GM19324 (cell line): ENCODE results near the gene MXD3.
A peak's percentile ranks its signal among the peaks of the same experiment; 100 is the strongest.
"Not testable (repeated sequence)": the region's sequence is repeated elsewhere in the genome, so short reads cannot be mapped to it uniquely, and the experiment has no call there.

Experiments
- ATAC-seq: cut with Tn5 transposase; IDR thresholded peaks from one replicate; pipeline ENCODE4 v1.9.1; 2021; ENCODE audit warnings: mild to moderate bottlenecking, moderate library complexity; ENCODE audit not compliant: unreplicated experiment, low FRiP score

Gene MXD3

DNA sequence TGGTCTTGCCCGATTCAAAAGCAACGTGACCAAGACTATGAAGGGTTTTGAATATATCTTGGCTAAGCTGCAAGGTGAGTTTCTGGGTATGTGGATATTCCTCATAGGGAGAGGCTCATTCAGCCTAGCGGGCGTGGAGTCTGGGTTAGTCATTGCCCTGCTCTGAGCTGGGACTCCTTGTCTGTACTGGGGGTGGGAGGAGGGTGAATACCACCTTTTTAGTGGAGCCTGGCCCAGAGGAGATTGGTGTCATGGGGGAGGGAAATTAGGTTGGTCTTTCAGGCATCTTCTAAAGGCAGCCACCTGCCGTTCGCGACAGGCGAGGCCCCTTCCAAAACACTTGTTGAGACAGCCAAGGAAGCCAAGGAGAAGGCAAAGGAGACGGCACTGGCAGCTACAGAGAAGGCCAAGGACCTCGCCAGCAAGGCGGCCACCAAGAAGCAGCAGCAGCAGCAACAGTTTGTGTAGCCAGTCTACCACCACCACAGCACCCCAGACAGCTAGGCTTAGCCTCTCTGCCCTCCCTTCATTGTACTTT is 5.5 kb downstream of the MXD3 start:
- ATAC-seq: not testable (repeated sequence)

DNA sequence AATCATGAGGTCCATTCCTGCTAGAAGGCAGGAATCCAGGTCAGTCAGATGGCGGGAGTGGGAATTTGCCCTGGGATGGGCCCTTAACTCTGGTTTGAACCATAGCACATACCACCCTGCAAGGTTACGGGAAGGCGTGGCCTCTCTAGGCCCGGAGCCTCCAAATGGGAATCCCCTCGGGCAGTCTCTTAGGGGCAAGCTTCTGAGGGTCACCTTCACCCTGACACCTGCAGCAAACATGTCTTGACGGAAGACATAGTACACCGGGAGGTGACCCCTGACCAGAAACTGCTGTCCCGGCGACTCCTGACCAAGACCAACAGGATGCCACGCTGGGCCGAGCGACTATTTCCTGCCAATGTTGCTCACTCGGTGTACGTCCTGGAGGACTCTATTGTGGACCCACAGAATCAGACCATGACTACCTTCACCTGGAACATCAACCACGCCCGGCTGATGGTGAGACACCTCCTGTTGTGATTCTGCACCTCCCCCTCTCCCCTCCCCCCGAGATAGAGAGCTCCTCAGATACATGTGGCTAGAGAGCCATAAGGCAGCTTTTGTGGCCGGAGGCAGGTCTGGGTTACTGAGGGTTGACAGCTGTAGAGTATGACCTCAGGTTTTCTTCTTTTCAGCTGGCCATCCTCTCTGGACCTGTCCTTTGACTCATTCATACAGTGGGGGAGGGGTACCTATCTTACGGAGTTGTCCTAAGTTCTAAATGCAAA is 7.1 kb downstream of the MXD3 start:
- no peak for ATAC-seq

DNA sequence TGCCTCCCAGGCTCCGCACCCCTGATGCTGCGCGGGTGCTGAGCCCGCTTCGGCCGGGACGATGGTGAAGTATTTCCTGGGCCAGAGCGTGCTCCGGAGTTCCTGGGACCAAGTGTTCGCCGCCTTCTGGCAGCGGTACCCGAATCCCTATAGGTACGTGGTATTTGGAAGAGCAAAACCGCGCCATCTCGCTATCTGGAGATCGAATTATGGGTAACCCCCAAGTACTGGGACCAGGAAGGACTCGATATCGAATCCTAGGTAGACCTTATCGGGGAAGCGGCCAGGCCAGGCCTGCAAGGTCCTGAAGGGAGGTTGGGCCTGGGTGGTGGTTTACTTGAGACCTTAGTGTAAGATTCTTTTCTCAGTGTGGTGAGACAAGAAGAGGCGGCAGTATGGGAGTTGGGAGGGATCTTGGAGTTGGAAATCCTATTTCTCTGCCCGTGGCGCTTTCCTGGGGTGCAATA is 7.7 kb downstream of the MXD3 start:
- ATAC-seq: no peak

DNA sequence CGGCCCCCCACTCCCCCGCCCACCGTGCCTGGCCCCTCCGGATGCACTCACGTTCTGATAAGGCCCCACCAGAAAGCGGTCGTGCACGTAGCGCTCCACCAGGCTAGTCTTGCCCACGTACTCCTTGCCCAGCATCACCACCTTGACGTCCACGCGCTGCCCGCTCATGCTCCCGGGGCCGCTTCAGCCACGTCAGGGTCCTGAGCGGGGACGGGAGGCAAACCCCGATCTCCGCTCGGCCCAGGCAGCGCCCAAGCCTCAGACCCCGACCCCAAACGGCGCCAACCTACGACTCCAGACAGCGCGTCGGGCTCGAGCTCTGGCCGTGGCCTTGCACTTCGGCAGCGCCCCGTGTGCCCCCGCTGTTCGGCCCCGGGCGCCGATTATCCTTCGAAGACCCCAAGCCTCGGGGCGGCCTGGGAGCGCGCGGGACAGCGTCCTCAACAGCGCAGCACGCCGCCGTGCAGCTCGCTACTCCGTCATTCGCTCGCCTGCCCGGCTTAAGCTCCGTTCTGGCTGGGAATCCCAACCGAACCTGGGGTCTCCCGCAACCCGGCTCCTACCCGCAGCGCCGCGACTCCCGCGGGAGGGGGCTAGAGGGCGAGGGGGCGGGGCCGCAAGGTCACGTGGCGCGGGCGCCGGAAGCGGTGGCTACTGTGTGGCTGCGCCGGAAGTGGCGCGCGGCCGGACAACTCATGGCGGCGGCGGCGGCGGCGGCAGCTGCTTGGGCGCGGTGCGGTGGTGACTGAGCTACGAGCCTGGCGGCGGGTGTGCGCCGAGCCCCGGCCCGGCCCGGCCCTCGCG is 8.4 kb downstream of the MXD3 start, which contains the start of the genes PRELID1 and RAB24:
PRELID1 (plus strand) TSS at position 679 of the 804 bp plus-strand sequence. CDS start 187 bp downstream, outside the sequence.
RAB24 (minus strand) TSS at position 599 of the 804 bp plus-strand sequence; CDS start at position 168, 431 bp downstream.
- ATAC-seq: peak; percentile 67

DNA sequence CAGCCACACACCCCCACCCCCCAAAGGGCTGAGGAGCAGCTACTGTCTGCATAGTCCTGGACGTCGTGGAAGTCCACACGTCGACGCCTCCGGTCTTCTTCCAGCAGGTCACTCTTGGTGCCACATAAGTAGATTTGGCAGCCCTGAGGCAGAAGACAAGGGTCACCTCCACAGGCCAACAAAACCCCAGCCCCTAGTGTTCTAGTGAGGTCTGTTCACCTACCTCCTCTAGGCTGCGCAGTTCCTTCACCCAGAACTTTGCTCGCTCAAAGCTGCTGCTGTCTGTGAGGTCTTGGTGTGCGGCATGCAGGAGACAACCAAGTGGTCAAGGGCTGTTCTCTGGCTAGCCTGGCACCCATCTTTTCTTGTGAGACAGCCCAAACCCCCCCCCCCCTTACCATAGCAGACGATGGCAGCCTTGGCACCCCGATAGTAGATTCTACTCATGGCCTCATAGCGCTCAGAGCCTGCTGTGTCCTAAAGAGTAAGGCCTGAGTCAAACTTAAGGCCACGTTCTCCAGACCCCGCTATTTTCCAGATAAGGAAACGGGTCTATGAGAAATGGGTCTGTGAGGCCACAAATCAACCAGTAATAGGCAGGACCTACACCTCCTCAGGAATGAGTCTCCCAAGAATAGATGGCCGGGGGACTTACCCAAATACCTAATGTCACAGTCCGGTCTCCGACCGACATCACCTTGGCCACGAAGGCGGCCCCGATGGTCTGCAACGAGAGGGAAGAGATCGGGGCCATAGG is 9.2 kb downstream of the MXD3 start:
- ATAC-seq: no peak

DNA sequence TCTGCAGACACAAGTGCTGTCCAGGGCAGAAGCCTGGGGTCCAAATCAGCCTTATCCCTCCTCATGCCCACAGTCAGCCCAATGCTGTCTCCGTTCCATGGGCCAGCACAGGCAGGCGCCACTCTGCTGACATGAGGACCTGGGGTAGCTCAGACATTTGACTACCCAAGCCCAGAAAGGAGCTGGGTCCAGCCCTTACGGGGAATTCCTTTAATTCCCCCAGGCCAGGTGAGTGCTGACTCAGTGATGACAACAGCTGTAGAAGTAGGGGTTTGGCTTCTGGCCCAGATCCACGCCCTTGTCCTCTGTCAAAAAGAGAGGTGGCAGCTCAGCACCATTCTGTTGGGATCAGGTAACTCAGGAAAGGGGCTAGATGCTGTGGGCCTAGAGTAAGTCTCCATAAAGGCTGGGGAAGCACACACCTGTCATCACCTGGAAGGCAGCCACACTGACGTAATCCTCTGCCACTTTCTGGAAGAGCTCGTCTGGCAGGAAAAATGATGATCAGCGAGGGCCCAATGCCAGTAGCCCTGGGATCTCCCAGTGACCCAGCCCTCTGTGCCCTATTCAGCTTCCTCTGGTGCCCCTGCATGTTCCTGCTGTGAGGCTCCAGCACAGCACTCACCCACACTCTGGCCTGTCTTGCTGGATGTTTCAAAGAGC is 10.1 kb downstream of the MXD3 start:
- ATAC-seq: no peak

DNA sequence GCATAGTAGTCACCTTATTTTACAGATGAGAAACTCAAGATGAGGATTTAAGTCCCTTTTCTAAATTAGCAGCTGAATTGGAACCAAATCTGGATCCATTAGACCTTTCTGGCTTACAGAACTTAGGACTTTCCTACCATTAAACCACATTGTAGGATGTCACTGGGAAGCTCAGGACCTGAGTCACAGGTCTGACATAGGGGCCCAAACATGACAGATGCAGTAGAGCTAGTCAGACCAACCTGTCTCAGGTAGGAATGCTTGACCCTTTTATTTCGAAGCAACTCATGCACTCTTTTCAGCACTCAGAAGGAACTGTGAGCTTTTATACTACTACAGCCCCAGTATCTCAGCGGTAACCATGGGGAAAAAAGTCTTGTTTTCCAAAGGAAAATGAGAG is 10.7 kb downstream of the MXD3 start:
- ATAC-seq: no peak

DNA sequence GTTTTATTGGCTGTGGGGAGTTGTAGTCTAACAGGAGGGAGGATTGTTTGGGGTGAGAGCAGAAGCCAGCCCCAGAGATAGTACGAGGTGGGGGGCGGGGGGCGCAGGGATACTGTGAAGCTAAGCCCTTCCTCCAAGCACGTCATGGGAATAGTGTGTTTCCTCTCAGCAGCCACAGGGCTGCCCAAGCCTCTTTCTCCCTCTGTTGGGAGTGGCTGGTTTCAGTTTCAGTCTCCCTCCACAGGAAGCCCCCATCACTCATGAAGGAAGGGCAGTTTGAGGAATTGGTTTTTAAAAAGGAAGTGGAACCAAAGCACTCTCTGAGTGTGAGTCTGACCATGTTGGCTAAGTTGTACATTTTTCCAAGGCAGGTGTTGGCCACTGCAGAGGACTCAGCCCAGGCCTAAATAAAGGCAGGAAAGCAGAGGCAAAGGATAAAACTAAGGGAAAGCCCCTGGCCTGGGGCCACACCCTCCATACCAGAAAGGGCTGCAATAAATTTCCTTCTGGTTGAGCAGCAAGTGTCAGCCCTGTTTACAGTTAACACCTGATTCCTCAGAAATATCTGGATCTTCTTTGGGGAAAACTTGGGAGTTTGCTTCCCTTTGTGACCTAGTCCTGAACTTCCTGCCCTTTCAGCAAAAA is 11.3 kb downstream of the MXD3 start:
- ATAC-seq: no peak

DNA sequence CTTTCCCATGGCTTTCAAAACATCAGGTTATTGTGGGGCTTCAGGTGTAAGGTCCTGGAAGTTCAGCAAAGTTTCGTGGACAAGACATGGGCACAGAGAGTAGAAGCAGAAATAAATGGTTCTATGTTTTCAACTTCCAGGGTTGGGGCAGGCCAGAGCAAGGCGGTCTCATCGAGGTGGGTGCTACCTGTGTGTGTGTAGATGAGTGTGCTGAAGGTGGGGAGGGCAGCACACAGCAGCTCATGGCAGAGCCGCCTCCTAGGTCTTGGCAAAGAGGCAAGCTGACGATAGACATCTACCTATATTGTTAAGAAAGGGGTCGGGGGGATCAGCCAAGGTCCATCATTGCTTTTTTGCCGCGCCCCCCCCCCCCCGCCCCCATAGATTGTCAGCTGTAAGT is 12.0 kb downstream of the MXD3 start:
- no peak for ATAC-seq

DNA sequence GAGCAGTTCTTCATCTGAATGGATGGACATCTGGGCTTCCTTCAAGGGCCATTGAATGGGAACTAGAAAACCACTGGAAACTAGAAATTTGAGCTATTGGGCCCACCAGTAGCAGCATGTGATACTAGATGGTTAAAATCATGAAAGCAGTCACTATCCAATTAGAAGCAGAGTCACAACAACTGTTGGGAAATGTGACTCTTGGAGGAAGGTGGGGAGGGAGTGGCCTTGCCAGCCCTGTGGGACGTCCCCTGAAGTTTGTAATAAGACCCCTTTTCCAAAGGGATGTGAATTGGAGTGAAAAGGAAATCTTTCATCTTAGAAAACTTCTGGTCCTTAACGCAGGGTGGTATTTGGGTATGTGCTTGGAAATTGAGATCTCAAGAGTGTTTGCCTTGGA is 13.8 kb downstream of the MXD3 start:
- no peak for ATAC-seq

DNA sequence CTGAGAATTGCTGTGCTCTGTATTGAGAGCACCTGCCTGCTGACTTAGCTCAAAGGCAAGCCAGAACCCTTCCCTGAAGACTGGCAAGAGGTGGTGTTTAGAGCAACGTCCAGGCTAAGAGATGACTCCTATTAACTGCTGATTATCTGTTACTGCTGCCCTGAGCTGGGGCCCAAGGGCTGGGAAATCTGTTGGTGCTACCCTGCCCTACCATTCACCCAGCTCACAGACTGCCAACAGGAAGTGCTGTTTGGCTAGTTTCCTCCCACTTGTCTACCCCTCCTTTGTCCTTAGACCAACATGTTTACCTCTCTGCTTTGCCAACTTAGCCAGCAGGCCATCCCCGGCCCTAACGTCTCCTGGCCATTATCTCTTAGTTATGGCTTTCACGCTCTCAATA is 15.1 kb downstream of the MXD3 start:
- no peak for ATAC-seq

DNA sequence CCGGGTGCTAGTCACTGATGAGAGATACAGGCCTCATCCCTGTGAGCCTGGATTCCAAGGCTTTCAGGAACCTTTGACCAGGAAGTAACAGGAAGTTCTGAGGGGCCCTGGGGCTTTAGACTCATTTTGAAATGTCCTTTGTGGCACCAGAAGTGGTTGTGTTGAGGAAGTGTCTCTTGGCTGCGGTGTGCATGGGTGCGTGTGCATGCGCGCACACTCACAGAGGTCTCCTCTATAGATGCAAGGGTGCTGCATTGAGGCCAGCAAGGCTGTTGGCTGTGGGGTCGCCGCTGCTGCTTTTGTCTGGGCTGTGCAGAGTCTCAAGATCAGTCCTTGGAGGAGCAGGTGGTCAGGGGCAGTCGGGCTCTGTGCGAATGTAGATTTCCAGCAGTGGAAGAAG is 15.8 kb downstream of the MXD3 start:
- no peak for ATAC-seq

DNA sequence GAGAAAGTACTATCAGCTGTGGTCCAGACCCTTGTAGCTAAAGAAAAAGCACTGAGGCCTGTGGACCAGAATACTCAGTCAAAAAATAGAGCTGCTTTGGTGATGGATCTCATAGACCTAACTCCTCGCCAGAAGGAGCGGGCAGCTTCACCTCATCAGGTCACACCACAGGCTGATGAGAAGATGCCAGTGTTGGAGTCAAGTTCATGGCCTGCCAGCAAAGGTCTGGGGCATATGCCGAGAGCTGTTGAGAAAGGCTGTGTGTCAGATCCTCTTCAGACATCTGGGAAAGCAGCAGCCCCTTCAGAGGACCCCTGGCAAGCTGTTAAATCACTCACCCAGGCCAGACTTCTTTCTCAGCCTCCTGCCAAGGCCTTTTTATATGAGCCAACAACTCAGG is 17.1 kb downstream of the MXD3 start:
- no peak for ATAC-seq

DNA sequence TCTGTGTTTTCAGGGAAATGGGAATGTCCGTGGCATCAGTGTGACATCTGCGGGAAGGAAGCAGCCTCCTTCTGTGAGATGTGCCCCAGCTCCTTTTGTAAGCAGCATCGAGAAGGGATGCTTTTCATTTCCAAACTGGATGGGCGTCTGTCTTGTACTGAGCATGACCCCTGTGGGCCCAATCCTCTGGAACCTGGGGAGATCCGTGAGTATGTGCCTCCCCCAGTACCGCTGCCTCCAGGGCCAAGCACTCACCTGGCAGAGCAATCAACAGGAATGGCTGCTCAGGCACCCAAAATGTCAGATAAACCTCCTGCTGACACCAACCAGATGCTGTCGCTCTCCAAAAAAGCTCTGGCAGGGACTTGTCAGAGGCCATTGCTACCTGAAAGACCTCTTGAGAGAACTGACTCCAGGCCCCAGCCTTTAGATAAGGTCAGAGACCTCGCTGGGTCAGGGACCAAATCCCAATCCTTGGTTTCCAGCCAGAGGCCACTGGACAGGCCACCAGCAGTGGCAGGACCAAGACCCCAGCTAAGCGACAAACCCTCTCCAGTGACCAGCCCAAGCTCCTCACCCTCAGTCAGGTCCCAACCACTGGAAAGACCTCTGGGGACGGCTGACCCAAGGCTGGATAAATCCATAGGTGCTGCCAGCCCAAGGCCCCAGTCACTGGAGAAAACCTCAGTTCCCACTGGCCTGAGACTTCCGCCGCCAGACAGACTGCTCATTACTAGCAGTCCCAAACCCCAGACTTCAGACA is 17.7 kb downstream of the MXD3 start:
- no peak for ATAC-seq

DNA sequence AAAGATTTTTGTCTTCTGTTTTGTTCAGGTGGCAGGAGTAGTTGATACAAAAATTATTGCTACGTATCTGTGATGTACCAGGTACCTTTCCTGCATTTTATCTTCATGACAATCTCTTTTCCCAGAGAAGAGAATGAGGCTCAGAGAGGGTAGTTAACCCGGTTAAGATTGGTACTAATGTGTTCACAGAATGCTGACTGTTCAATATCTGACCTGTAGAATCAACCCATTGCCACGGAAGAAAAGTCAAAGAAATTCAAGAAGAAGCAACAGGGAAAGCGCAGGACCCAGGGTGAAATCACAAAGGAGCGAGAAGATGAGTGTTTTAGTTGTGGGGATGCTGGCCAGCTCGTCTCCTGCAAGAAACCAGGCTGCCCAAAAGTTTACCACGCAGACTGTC is 20.0 kb downstream of the MXD3 start:
- no peak for ATAC-seq

DNA sequence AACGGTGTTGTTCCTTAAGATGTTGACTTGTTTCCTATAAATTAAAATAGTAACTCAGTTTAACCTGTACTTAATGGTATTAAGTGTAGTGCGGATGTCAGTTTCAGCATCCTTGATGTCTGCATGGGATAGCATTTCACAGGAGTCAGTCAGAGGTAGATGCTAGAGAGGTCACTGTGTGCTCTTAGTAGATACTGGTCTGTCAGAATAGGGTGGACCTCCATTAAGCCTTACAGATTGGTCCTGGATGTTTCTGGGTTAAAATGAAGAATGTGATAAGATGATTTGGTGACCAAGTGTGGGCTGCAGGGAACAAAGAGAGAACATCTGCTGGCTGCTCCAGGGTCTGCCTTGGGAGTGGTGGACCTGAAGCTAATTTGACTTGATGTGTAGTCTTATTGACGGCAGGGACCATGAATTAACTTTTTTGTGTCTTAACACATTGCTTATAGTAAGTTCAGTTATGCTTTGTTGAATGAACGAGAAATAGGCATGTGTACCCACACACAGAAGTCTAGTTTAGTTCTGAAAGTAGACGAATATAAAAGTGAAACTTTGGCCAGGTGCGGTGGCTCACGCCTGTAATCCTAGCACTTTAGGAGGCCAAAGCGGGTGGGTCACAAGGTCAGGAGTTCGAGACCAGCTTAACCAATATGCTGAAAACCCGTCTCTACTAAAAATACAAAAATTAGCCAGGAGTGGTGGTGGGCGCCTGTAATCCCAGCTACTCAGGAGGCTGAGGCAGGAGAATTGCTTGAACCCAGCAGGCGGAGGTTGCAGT is 20.7 kb downstream of the MXD3 start:
- ATAC-seq: no peak

DNA sequence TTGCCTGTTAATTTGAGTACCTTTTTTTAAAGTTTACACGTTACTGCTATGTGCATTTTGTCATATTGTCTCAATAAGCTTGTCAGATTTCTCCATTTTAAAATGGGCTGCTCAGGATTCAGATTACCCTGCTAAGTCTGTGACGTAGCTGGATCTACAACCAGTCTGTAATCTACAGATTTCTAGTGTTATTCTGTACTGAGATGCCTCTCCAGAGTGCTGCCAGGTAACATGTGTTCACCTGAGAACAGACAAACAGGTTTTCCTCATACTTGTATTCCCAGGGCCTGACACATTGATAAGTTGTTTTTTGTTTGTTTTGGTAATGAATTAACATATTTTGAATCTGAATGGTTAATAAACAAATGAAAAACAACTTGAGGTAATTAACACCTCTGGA is 23.5 kb downstream of the MXD3 start:
- ATAC-seq: no peak

DNA sequence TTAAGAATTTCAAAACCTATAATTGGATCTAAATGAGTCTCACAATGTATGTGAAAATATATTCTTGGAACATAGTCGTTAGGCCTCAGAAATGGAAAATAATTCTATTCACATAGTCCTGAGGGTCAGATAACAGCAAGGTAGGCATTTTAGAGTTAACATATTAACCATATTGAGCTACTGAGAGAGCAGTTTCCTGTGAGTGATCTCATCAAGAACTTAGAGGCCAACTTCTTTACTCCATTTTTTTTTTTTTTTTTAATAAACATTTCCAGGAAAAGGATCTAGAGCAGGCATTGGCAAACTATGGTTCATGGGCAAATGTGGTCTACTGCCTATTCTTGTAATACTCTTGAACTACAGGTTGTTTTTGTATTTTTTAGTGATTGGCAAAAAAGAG is 34.8 kb downstream of the MXD3 start:
- ATAC-seq: no peak
